ENCODE measurements around the gene COX17.

GRCh38 chr3:119636249-119636648 is 41.0 kb downstream of the COX17 start:
- no peak for TF ChIP-seq CTCF (IDR thresholded peaks at IDR 0.05 in 2 of 3, conservative IDR thresholded peaks at IDR 0.05 in 1 of 3; ENCODE audit: borderline replicate concordance in 1 of 3, insufficient read depth in 1 of 3, low read depth in 2 of 3, low read length in 2 of 3)
- TF ChIP-seq SP1 (IDR thresholded peaks at IDR 0.05; ENCODE audit: low read depth) = no peak
- no peak for TF ChIP-seq MAX (IDR thresholded peaks at IDR 0.05)
- no peak for TF ChIP-seq POLR2A (IDR thresholded peaks at IDR 0.05; ENCODE audit: borderline replicate concordance, extremely low read depth, insufficient read depth, insufficient read length)
- no peak for TF ChIP-seq ZNF274 (IDR thresholded peaks at IDR 0.05; ENCODE audit: low read depth, low read length)
- no peak for TF ChIP-seq CEBPB (IDR thresholded peaks at IDR 0.05; ENCODE audit: low read depth)
- TF ChIP-seq TCF7L2 (IDR thresholded peaks at IDR 0.05; ENCODE audit: borderline replicate concordance, extremely low read depth, insufficient read depth, insufficient read length) = no peak
- no peak for TF ChIP-seq EZH2 (IDR thresholded peaks at IDR 0.05)
- no peak for TF ChIP-seq REST (IDR thresholded peaks at IDR 0.05; ENCODE audit: low read depth)
- no peak for TF ChIP-seq EZH2phosphoT487 (IDR thresholded peaks at IDR 0.05; ENCODE audit: borderline replicate concordance)
- TF ChIP-seq POLR2AphosphoS5 (IDR thresholded peaks at IDR 0.05; ENCODE audit: low read depth, low read length) = no peak
- TF ChIP-seq ZFX (IDR thresholded peaks at IDR 0.05) = no peak
- no peak for TF ChIP-seq SRF (IDR thresholded peaks at IDR 0.05; ENCODE audit: low read depth)
- no peak for TF ChIP-seq YY1 (IDR thresholded peaks at IDR 0.05; ENCODE audit: extremely low read depth, insufficient replicate concordance, low read depth, low read length)
